ENCODE results near the gene ERICH3. TPM values are rescaled to one million over a fixed set of nuclear protein-coding genes. Genes with fewer than 3 reads are reported as not detected.
"Not testable (repeated sequence)": the region's sequence is repeated elsewhere in the genome, so short reads cannot be mapped to it uniquely, and the experiment has no call there.

Gene ERICH3
- total RNA-seq, 1 experiment from 2014 or later, result not detected

GRCh38 chr1:74686928-74687327 lies 13.3 kb upstream of the ERICH3 start:
- in situ Hi-C loops (cut with HindIII; ENCODE audit: low pct_unique_long_range_greater_than_20kb, low sequenced_read_pairs), result no loop called here
- no peak for DNase-seq (ENCODE audit: low read depth, low spot score)

GRCh38 chr1:74684301-74684700 lies 10.7 kb upstream of the ERICH3 start:
- no peak for DNase-seq (ENCODE audit: low read depth, low spot score)
- in situ Hi-C loops (cut with HindIII; ENCODE audit: low pct_unique_long_range_greater_than_20kb, low sequenced_read_pairs), result no loop called here

GRCh38 chr1:74683656-74684055 lies 10.1 kb upstream of the ERICH3 start:
- in situ Hi-C loops (cut with HindIII; ENCODE audit: low pct_unique_long_range_greater_than_20kb, low sequenced_read_pairs), result no loop called here
- no peak for DNase-seq (ENCODE audit: low read depth, low spot score)

- in situ Hi-C loops (cut with HindIII; ENCODE audit: low pct_unique_long_range_greater_than_20kb, low sequenced_read_pairs), result no loop called here
- DNase-seq (ENCODE audit: low read depth, low spot score), result no peak
Observed at GRCh38 chr1:74681851-74682250, 8.3 kb upstream of the ERICH3 start.

GRCh38 chr1:74681449-74681848 lies 7.9 kb upstream of the ERICH3 start:
- DNase-seq (ENCODE audit: low read depth, low spot score), result no peak
- in situ Hi-C loops (cut with HindIII; ENCODE audit: low pct_unique_long_range_greater_than_20kb, low sequenced_read_pairs), result no loop called here

GRCh38 chr1:74681001-74681400 lies 7.4 kb upstream of the ERICH3 start:
- in situ Hi-C loops (cut with HindIII; ENCODE audit: low pct_unique_long_range_greater_than_20kb, low sequenced_read_pairs), result no loop called here
- no peak for DNase-seq (ENCODE audit: low read depth, low spot score)

GRCh38 chr1:74679811-74680210 lies 6.2 kb upstream of the ERICH3 start:
- no peak for DNase-seq (ENCODE audit: low read depth, low spot score)
- in situ Hi-C loops (cut with HindIII; ENCODE audit: low pct_unique_long_range_greater_than_20kb, low sequenced_read_pairs), result no loop called here

GRCh38 chr1:74677926-74678325 lies 4.3 kb upstream of the ERICH3 start:
- no peak for DNase-seq (ENCODE audit: low read depth, low spot score)
- in situ Hi-C loops (cut with HindIII; ENCODE audit: low pct_unique_long_range_greater_than_20kb, low sequenced_read_pairs), result no loop called here

- no peak for DNase-seq (ENCODE audit: low read depth, low spot score)
- in situ Hi-C loops (cut with HindIII; ENCODE audit: low pct_unique_long_range_greater_than_20kb, low sequenced_read_pairs), result no loop called here
Observed at GRCh38 chr1:74674278-74675048, 871 bp upstream of the ERICH3 start.

GRCh38 chr1:74670866-74671265 lies 2.7 kb downstream of the ERICH3 start:
- in situ Hi-C loops (cut with HindIII; ENCODE audit: low pct_unique_long_range_greater_than_20kb, low sequenced_read_pairs); DNase-seq (ENCODE audit: low read depth, low spot score): not testable (repeated sequence)

GRCh38 chr1:74654708-74655107 lies 18.9 kb downstream of the ERICH3 start:
- no peak for DNase-seq (ENCODE audit: low read depth, low spot score)
- in situ Hi-C loops (cut with HindIII; ENCODE audit: low pct_unique_long_range_greater_than_20kb, low sequenced_read_pairs), result no loop called here

- no peak for DNase-seq (ENCODE audit: low read depth, low spot score)
- in situ Hi-C loops (cut with HindIII; ENCODE audit: low pct_unique_long_range_greater_than_20kb, low sequenced_read_pairs), result no loop called here
Observed at GRCh38 chr1:74652711-74653139, 20.9 kb downstream of the ERICH3 start.

GRCh38 chr1:74650561-74650960 lies 23.0 kb downstream of the ERICH3 start:
- DNase-seq (ENCODE audit: low read depth, low spot score), result no peak
- in situ Hi-C loops (cut with HindIII; ENCODE audit: low pct_unique_long_range_greater_than_20kb, low sequenced_read_pairs), result no loop called here

GRCh38 chr1:74641876-74642275 lies 31.7 kb downstream of the ERICH3 start:
- in situ Hi-C loops (cut with HindIII; ENCODE audit: low pct_unique_long_range_greater_than_20kb, low sequenced_read_pairs), result no loop called here
- no peak for DNase-seq (ENCODE audit: low read depth, low spot score)

- no peak for DNase-seq (ENCODE audit: low read depth, low spot score)
- in situ Hi-C loops (cut with HindIII; ENCODE audit: low pct_unique_long_range_greater_than_20kb, low sequenced_read_pairs), result no loop called here
Observed at GRCh38 chr1:74641161-74641560, 32.4 kb downstream of the ERICH3 start.

- in situ Hi-C loops (cut with HindIII; ENCODE audit: low pct_unique_long_range_greater_than_20kb, low sequenced_read_pairs), result no loop called here
- DNase-seq (ENCODE audit: low read depth, low spot score), result no peak
Observed at GRCh38 chr1:74637296-74637695, 36.3 kb downstream of the ERICH3 start.

GRCh38 chr1:74629283-74629682 lies 44.3 kb downstream of the ERICH3 start:
- in situ Hi-C loops (cut with HindIII; ENCODE audit: low pct_unique_long_range_greater_than_20kb, low sequenced_read_pairs), result no loop called here
- no peak for DNase-seq (ENCODE audit: low read depth, low spot score)

- no peak for DNase-seq (ENCODE audit: low read depth, low spot score)
Observed at GRCh38 chr1:74623716-74624115, 49.9 kb downstream of the ERICH3 start.

GRCh38 chr1:74620242-74620641 lies 53.4 kb downstream of the ERICH3 start:
- in situ Hi-C loops (cut with HindIII; ENCODE audit: low pct_unique_long_range_greater_than_20kb, low sequenced_read_pairs), result no loop called here

More at GRCh38 chr1:74623716-74624115, 49.9 kb downstream of the ERICH3 start:
- in situ Hi-C loops (cut with HindIII; ENCODE audit: low pct_unique_long_range_greater_than_20kb, low sequenced_read_pairs), result no loop called here

More at GRCh38 chr1:74620242-74620641, 53.4 kb downstream of the ERICH3 start:
- no peak for DNase-seq (ENCODE audit: low read depth, low spot score)
